K562 (cell line): Measurements from ENCODE around the gene OTULINL. TPM values are rescaled to one million over a fixed set of nuclear protein-coding genes. Genes with fewer than 3 reads are reported as not detected.

Source experiments
- REST ChIP-seq, 2 experiments: fragments of 450-650 bp; formaldehyde crosslinking in 1 of 2; IDR thresholded peaks; 2 replicates each; pipeline versions ENCODE4 v1.4.0 to v1.6.1; 2014 to 2020; ENCODE audit warnings: mild to moderate bottlenecking in 2 of 2, borderline replicate concordance in 1 of 2, low read depth in 1 of 2
- TOE1 ChIP-seq, 2 experiments: fragments of 450-650 bp in 1 of 2; sonication (generic) in 1 of 2; formaldehyde crosslinking in 1 of 2; IDR thresholded peaks; 2 replicates each; pipeline versions ENCODE4 v1.7.1 to v1.8.0; 2016 to 2022; ENCODE audit warnings: borderline replicate concordance in 2 of 2, mild to moderate bottlenecking in 2 of 2, antibody characterized with exemption in 1 of 2, inconsistent platforms in 1 of 2, low read depth in 1 of 2, missing genetic modification reagents in 1 of 2, moderate library complexity in 1 of 2
- polyA plus RNA-seq, 8 experiments: library from polyadenylated mRNA; depleted of rRNA in 4 of 8; stranded (reverse) in 5 of 8; unstranded in 3 of 8; fragments of >200 nt; fragmentation: Nextera tagmentation in 2 of 8; fragmentation: Illumina TruSeq in 1 of 8; extraction: Ambion mirVana in 2 of 8; extraction: Trizol in 1 of 8; gene quantifications; 2 replicates each; pipeline versions ENCODE4 v1.2.1 to v1.2.3, GENCODE V29; 2011 to 2014; ENCODE audit warnings: inconsistent platforms in 1 of 8, missing spikeins in 1 of 8
- total RNA-seq, 7 experiments: library from RNA; depleted of rRNA in 6 of 7; stranded (reverse); fragments of >200 nt in 6 of 7; fragmentation: Illumina TruSeq in 2 of 7; extraction: Trizol in 2 of 7; gene quantifications; 2 replicates each; pipeline versions ENCODE4 v1.2.1 to v1.2.3, GENCODE V29; 2011 to 2021; ENCODE audit warnings: low replicate concordance in 1 of 7
- TF ChIP-seq, protein P1 (sequence below): sonication (generic); formaldehyde crosslinking; IDR thresholded peaks from 2 replicates; pipeline ENCODE4 v1.8.0; 2022; ENCODE audit warnings: mild to moderate bottlenecking, low read depth, missing genetic modification reagents

OTULINL gene
- total and polyA plus RNA-seq, 9 of the 15 experiments (the other 6 are each of a cell fraction or from before 2014, with no cell fraction given): 0.13 to 0.18 TPM; not detected in 7

DNA sequence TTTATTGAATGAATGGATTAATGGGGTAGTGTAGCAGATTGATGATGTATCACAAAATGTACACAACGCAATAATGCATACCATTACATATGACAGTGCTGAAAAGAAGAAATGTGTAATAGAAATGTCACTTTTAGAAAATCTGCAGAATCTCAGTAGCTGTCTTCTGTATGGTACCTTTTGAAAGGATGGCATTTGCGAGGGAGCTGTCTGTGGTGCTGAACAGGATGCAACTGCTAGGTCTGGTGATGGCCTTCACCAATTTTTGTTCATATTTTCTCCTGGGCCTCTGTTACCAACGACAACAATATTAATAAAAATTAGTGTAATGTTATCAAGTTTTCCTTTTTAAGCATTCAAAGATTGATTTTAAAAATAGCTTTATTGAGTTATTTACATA lies 46.8 kb downstream of the OTULINL start (continued):
- TF ChIP-seq REST (IDR thresholded peaks at IDR 0.05; ENCODE audit: borderline replicate concordance): peak; percentile 98
- peak; percentile 92 for TF ChIP-seq REST (CRISPR knock-in tag; IDR thresholded peaks at IDR 0.05; ENCODE audit: low read depth)
- TF ChIP-seq TOE1 (IDR thresholded peaks at IDR 0.05; ENCODE audit: borderline replicate concordance): no peak
- no peak for TF ChIP-seq TOE1 (CRISPR knock-in tag; IDR thresholded peaks at IDR 0.05; ENCODE audit: borderline replicate concordance, low read depth)
- TF ChIP-seq, protein P1, sequence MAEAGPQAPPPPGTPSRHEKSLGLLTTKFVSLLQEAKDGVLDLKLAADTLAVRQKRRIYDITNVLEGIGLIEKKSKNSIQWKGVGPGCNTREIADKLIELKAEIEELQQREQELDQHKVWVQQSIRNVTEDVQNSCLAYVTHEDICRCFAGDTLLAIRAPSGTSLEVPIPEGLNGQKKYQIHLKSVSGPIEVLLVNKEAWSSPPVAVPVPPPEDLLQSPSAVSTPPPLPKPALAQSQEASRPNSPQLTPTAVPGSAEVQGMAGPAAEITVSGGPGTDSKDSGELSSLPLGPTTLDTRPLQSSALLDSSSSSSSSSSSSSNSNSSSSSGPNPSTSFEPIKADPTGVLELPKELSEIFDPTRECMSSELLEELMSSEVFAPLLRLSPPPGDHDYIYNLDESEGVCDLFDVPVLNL (CRISPR knock-in tag): no peak
- TF ChIP-seq, all 486 proteins: peak for 10
